GM12891 (cell line): ENCODE data around the gene SMIM5.

ENCODE experiments used
- PAX5 ChIP-seq: IDR thresholded peaks from 2 replicates; pipeline ENCODE4 v1.6.1; 2011; ENCODE audit warnings: low read length, moderate library complexity, mild to moderate bottlenecking; ENCODE audit not compliant: insufficient read depth, severe bottlenecking
- POLR2A ChIP-seq: IDR thresholded peaks from 2 replicates; pipeline ENCODE4 v1.6.1; 2011; ENCODE audit warnings: low read depth, low read length, control low read depth
- POLR2AphosphoS5 ChIP-seq: IDR thresholded peaks from 2 replicates; pipeline ENCODE4 v1.6.1; 2011; ENCODE audit warnings: low read depth, low read length, control low read depth
- POU2F2 ChIP-seq: IDR thresholded peaks from 2 replicates; pipeline ENCODE4 v1.6.1; 2011; ENCODE audit warnings: low read depth, mild to moderate bottlenecking, control low read depth, low read length, moderate library complexity
- SPI1 ChIP-seq: IDR thresholded peaks from 2 replicates; pipeline ENCODE4 v1.6.1; 2011; ENCODE audit warnings: low read depth, low read length, control low read depth
- TAF1 ChIP-seq: IDR thresholded peaks from 2 replicates; pipeline ENCODE4 v1.6.1; 2011; ENCODE audit warnings: low read depth, low read length, control low read depth

- TF ChIP-seq SPI1 (no peak), POLR2AphosphoS5 (no peak), POLR2A (no peak), TAF1 (no peak), POU2F2 (no peak), PAX5 (no peak)
These were observed 17.6 kb downstream of the SMIM5 start for GRCh38 chr17:75650874-75651273.
